ENCODE results near the gene ZNF512B.

GRCh38 chr20:63963348-63963741, 6.4 kb downstream of the ZNF512B start:
- TF ChIP-seq CTCF (IDR thresholded peaks at IDR 0.05) (no peak), ZFX (IDR thresholded peaks at IDR 0.05; ENCODE audit: borderline replicate concordance) (no peak)
